ENCODE data around the gene OR2T3.
"Not testable (repeated sequence)": the region's sequence is repeated elsewhere in the genome, so short reads cannot be mapped to it uniquely, and the experiment has no call there.

The OR2T3 gene

DNA sequence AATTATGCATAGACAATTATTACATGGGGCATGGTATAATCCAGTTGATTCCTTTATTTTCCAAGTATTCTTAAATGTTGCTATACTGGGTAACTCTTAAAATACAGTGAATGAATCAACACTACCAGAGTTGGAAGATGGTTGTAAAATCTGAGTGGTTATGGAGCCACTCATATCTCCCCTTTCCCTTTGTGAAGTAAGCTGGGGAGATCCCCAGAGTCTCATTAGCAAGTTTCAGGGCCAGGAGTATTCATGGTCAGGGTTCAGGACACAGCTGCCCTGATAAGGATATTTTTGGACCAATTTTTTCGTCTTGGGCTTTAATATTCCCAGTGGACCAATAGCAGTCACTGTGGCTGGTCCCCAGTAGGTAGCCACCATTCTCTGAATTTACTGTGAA, 34.5 kb upstream of the OR2T3 start:
- H3K14ac ChIP-seq (ENCODE audit: low read length); H2BK120ac ChIP-seq (ENCODE audit: low read depth, low read length); H3K9ac ChIP-seq (ENCODE audit: low read depth, low read length, poor library complexity); H2BK12ac ChIP-seq (ENCODE audit: low read length); H4K91ac ChIP-seq (ENCODE audit: low read depth, low read length, poor library complexity); H2AFZ ChIP-seq (ENCODE audit: low read length); H3K27me3 ChIP-seq (ENCODE audit: control insufficient read depth in 3 of 3, insufficient read depth in 3 of 3, low read depth in 1 of 3, low read length in 3 of 3); H2AK5ac ChIP-seq (ENCODE audit: low read depth, low read length); H3K18ac ChIP-seq (ENCODE audit: low read length); H3K9me3 ChIP-seq (replicated peaks in 1 of 2; ENCODE audit: control insufficient read depth in 2 of 2, insufficient read depth in 1 of 2, low read depth in 1 of 2, low read length in 2 of 2); H3K79me1 ChIP-seq (ENCODE audit: low read depth, low read length); H3K4me1 ChIP-seq (ENCODE audit: control insufficient read depth in 2 of 2, insufficient read depth in 1 of 2, low read depth in 1 of 2, low read length in 2 of 2); H2BK15ac ChIP-seq (ENCODE audit: low read length); H3K4me2 ChIP-seq (ENCODE audit: insufficient read depth, low read length, poor library complexity, severe bottlenecking); H3K27ac ChIP-seq (replicated peaks; ENCODE audit: low read length); H3K23ac ChIP-seq (ENCODE audit: low read depth, low read length, poor library complexity); H3K36me3 ChIP-seq (replicated peaks in 1 of 2; ENCODE audit: control insufficient read depth in 2 of 2, insufficient read depth in 2 of 2, low read length in 2 of 2); H3K4ac ChIP-seq (ENCODE audit: low read length); H4K8ac ChIP-seq (ENCODE audit: low read depth, low read length); H3K4me3 ChIP-seq (ENCODE audit: low read length in 2 of 2); H2BK5ac ChIP-seq (ENCODE audit: low read length); DNase-seq (ENCODE audit: low spot score): not testable (repeated sequence)
- no CpG with 5 or more reads among the region's 1 CpG for WGBS, 2 donors (ENCODE audit: extremely low coverage in 2 of 2, insufficient read length in 2 of 2, insufficient replicate concordance in 1 of 2)

GRCh38 chr1:248439283-248439682, 33.9 kb upstream of the OR2T3 start:
- H4K91ac ChIP-seq (ENCODE audit: low read depth, low read length, poor library complexity); H3K27ac ChIP-seq (replicated peaks; ENCODE audit: low read length); H2BK5ac ChIP-seq (ENCODE audit: low read length); H3K79me1 ChIP-seq (ENCODE audit: low read depth, low read length); H2BK120ac ChIP-seq (ENCODE audit: low read depth, low read length); H2AFZ ChIP-seq (ENCODE audit: low read length); DNase-seq (ENCODE audit: low spot score); H3K36me3 ChIP-seq (replicated peaks in 1 of 2; ENCODE audit: control insufficient read depth in 2 of 2, insufficient read depth in 2 of 2, low read length in 2 of 2); H3K23ac ChIP-seq (ENCODE audit: low read depth, low read length, poor library complexity); H3K18ac ChIP-seq (ENCODE audit: low read length); H3K27me3 ChIP-seq (ENCODE audit: control insufficient read depth in 3 of 3, insufficient read depth in 3 of 3, low read depth in 1 of 3, low read length in 3 of 3); H3K4ac ChIP-seq (ENCODE audit: low read length); H3K14ac ChIP-seq (ENCODE audit: low read length); H3K4me3 ChIP-seq (ENCODE audit: low read length in 2 of 2); H4K8ac ChIP-seq (ENCODE audit: low read depth, low read length); H3K4me1 ChIP-seq (ENCODE audit: control insufficient read depth in 2 of 2, insufficient read depth in 1 of 2, low read depth in 1 of 2, low read length in 2 of 2); H2BK15ac ChIP-seq (ENCODE audit: low read length); H3K4me2 ChIP-seq (ENCODE audit: insufficient read depth, low read length, poor library complexity, severe bottlenecking); H3K9ac ChIP-seq (ENCODE audit: low read depth, low read length, poor library complexity); H2AK5ac ChIP-seq (ENCODE audit: low read depth, low read length); H3K9me3 ChIP-seq (replicated peaks in 1 of 2; ENCODE audit: control insufficient read depth in 2 of 2, insufficient read depth in 1 of 2, low read depth in 1 of 2, low read length in 2 of 2); H2BK12ac ChIP-seq (ENCODE audit: low read length): not testable (repeated sequence)
- no CpG with 5 or more reads among the region's 5 CpGs for WGBS, 2 donors (ENCODE audit: extremely low coverage in 2 of 2, insufficient read length in 2 of 2, insufficient replicate concordance in 1 of 2)

- not testable (repeated sequence) for H3K4ac ChIP-seq (ENCODE audit: low read length); H3K4me2 ChIP-seq (ENCODE audit: insufficient read depth, low read length, poor library complexity, severe bottlenecking); H3K18ac ChIP-seq (ENCODE audit: low read length); H3K4me3 ChIP-seq (ENCODE audit: low read length in 2 of 2); H3K27me3 ChIP-seq (ENCODE audit: control insufficient read depth in 3 of 3, insufficient read depth in 3 of 3, low read depth in 1 of 3, low read length in 3 of 3); H2AK5ac ChIP-seq (ENCODE audit: low read depth, low read length); H3K14ac ChIP-seq (ENCODE audit: low read length); H2BK15ac ChIP-seq (ENCODE audit: low read length); H3K36me3 ChIP-seq (replicated peaks in 1 of 2; ENCODE audit: control insufficient read depth in 2 of 2, insufficient read depth in 2 of 2, low read length in 2 of 2); H3K4me1 ChIP-seq (ENCODE audit: control insufficient read depth in 2 of 2, insufficient read depth in 1 of 2, low read depth in 1 of 2, low read length in 2 of 2); H3K9ac ChIP-seq (ENCODE audit: low read depth, low read length, poor library complexity); H3K9me3 ChIP-seq (replicated peaks in 1 of 2; ENCODE audit: control insufficient read depth in 2 of 2, insufficient read depth in 1 of 2, low read depth in 1 of 2, low read length in 2 of 2); H4K91ac ChIP-seq (ENCODE audit: low read depth, low read length, poor library complexity); H2BK5ac ChIP-seq (ENCODE audit: low read length); H2BK12ac ChIP-seq (ENCODE audit: low read length); H3K27ac ChIP-seq (replicated peaks; ENCODE audit: low read length); H2BK120ac ChIP-seq (ENCODE audit: low read depth, low read length); H3K23ac ChIP-seq (ENCODE audit: low read depth, low read length, poor library complexity); H4K8ac ChIP-seq (ENCODE audit: low read depth, low read length); H3K79me1 ChIP-seq (ENCODE audit: low read depth, low read length); DNase-seq (ENCODE audit: low spot score); H2AFZ ChIP-seq (ENCODE audit: low read length)
- no CpG with 5 or more reads among the region's 2 CpGs for WGBS, 2 donors (ENCODE audit: extremely low coverage in 2 of 2, insufficient read length in 2 of 2, insufficient replicate concordance in 1 of 2)
These were observed 30.5 kb upstream of the OR2T3 start for GRCh38 chr1:248442500-248443277.

- not testable (repeated sequence) for H3K4me3 ChIP-seq (ENCODE audit: low read length in 2 of 2); H2BK120ac ChIP-seq (ENCODE audit: low read depth, low read length); H2BK5ac ChIP-seq (ENCODE audit: low read length); H3K4me2 ChIP-seq (ENCODE audit: insufficient read depth, low read length, poor library complexity, severe bottlenecking); H3K27ac ChIP-seq (replicated peaks; ENCODE audit: low read length); H3K36me3 ChIP-seq (replicated peaks in 1 of 2; ENCODE audit: control insufficient read depth in 2 of 2, insufficient read depth in 2 of 2, low read length in 2 of 2); H2AK5ac ChIP-seq (ENCODE audit: low read depth, low read length); H3K23ac ChIP-seq (ENCODE audit: low read depth, low read length, poor library complexity); H2BK12ac ChIP-seq (ENCODE audit: low read length); H3K27me3 ChIP-seq (ENCODE audit: control insufficient read depth in 3 of 3, insufficient read depth in 3 of 3, low read depth in 1 of 3, low read length in 3 of 3); DNase-seq (ENCODE audit: low spot score); H4K91ac ChIP-seq (ENCODE audit: low read depth, low read length, poor library complexity); H3K9me3 ChIP-seq (replicated peaks in 1 of 2; ENCODE audit: control insufficient read depth in 2 of 2, insufficient read depth in 1 of 2, low read depth in 1 of 2, low read length in 2 of 2); H3K18ac ChIP-seq (ENCODE audit: low read length); H3K4ac ChIP-seq (ENCODE audit: low read length); H3K4me1 ChIP-seq (ENCODE audit: control insufficient read depth in 2 of 2, insufficient read depth in 1 of 2, low read depth in 1 of 2, low read length in 2 of 2); H4K8ac ChIP-seq (ENCODE audit: low read depth, low read length); H3K9ac ChIP-seq (ENCODE audit: low read depth, low read length, poor library complexity); H3K79me1 ChIP-seq (ENCODE audit: low read depth, low read length); H3K14ac ChIP-seq (ENCODE audit: low read length); H2AFZ ChIP-seq (ENCODE audit: low read length); H2BK15ac ChIP-seq (ENCODE audit: low read length)
- no CpG with 5 or more reads among the region's 4 CpGs for WGBS, 2 donors (ENCODE audit: extremely low coverage in 2 of 2, insufficient read length in 2 of 2, insufficient replicate concordance in 1 of 2)
These were observed 28.5 kb upstream of the OR2T3 start for GRCh38 chr1:248444603-248445002.
